NT2/D1 (cell line): ENCODE results near the gene VIM.

Experiments
- DNase-seq: peaks from one replicate; pipeline ENCODE4 v3.0.0-alpha.2; 2011; ENCODE audit warnings: low read depth, low spot score
- H3K27me3 ChIP-seq: 2 replicates; pipeline ENCODE4 v1.6.0; 2011; ENCODE audit warnings: mild to moderate bottlenecking; ENCODE audit not compliant: insufficient read length, insufficient read depth
- H3K36me3 ChIP-seq: 2 replicates; pipeline ENCODE4 v1.6.1; 2011; ENCODE audit warnings: mild to moderate bottlenecking, low read length, mixed read lengths; ENCODE audit not compliant: insufficient read depth, insufficient read length
- H3K4me1 ChIP-seq: 2 replicates; pipeline ENCODE4 v1.5.1; 2011; ENCODE audit not compliant: insufficient read depth, insufficient read length
- H3K4me3 ChIP-seq: 2 replicates; pipeline ENCODE4 v1.5.1; 2011; ENCODE audit warnings: low read depth; ENCODE audit not compliant: insufficient read length
- H3K9ac ChIP-seq: 2 replicates; pipeline ENCODE4 v1.6.0; 2011; ENCODE audit warnings: low read depth; ENCODE audit not compliant: insufficient read length
- H3K9me3 ChIP-seq: 2 replicates; pipeline ENCODE4 v1.5.1; 2011; ENCODE audit warnings: mild to moderate bottlenecking, low read length; ENCODE audit not compliant: insufficient read depth
- SUZ12 ChIP-seq: IDR thresholded peaks from 2 replicates; pipeline ENCODE4 v1.6.1; 2011; ENCODE audit not compliant: insufficient read length, insufficient read depth; ENCODE audit errors: extremely low read depth
- YY1 ChIP-seq: IDR thresholded peaks from 2 replicates; pipeline ENCODE4 v1.6.1; 2011; ENCODE audit not compliant: insufficient read length, insufficient read depth
- ZNF274 ChIP-seq: IDR thresholded peaks from 2 replicates; pipeline ENCODE4 v1.6.1; 2011; ENCODE audit warnings: mild to moderate bottlenecking, low read depth, low read length

VIM gene

GRCh38 chr10:17190602-17191001, 37.4 kb upstream of the VIM start:
- H3K36me3 ChIP-seq: no peaks in the 10 kb centered on the region
- no peaks in the 10 kb centered on the region for H3K4me1 ChIP-seq
- no peak overlapping the region for H3K4me3 ChIP-seq
- DNase-seq: no peak
- no peaks in the 10 kb centered on the region for H3K9me3 ChIP-seq
- no peak overlapping the region for H3K9ac ChIP-seq
- TF ChIP-seq SUZ12: no peak
- no peak for TF ChIP-seq YY1
- no peak for TF ChIP-seq ZNF274
- no peaks in the 10 kb centered on the region for H3K27me3 ChIP-seq

- Histone ChIP-seq H3K4me1 (no peaks in the 10 kb centered on the region), H3K9ac (no peak overlapping the region), H3K36me3 (no peaks in the 10 kb centered on the region), H3K9me3 (no peaks in the 10 kb centered on the region), H3K4me3 (no peak overlapping the region), H3K27me3 (no peaks in the 10 kb centered on the region)
- DNase-seq: no peak
- TF ChIP-seq ZNF274 (no peak), YY1 (no peak), SUZ12 (no peak)
Observed at GRCh38 chr10:17195083-17195482, 33.0 kb upstream of the VIM start.

GRCh38 chr10:17196045-17196444, 32.0 kb upstream of the VIM start:
- DNase-seq: no peak
- H3K4me1 ChIP-seq: no peaks in the 10 kb centered on the region
- TF ChIP-seq ZNF274 (no peak), SUZ12 (no peak), YY1 (no peak)
- no peak overlapping the region for H3K9ac ChIP-seq
- no peak overlapping the region for H3K4me3 ChIP-seq
- H3K36me3 ChIP-seq: no peaks in the 10 kb centered on the region
- no peaks in the 10 kb centered on the region for H3K9me3 ChIP-seq
- H3K27me3 ChIP-seq: no peaks in the 10 kb centered on the region

GRCh38 chr10:17196573-17196972, 31.5 kb upstream of the VIM start:
- TF ChIP-seq YY1 (no peak), SUZ12 (no peak), ZNF274 (no peak)
- no peaks in the 10 kb centered on the region for H3K36me3 ChIP-seq
- no peaks in the 10 kb centered on the region for H3K9me3 ChIP-seq
- H3K4me3 ChIP-seq: no peak overlapping the region
- DNase-seq: no peak
- H3K9ac ChIP-seq: no peak overlapping the region
- H3K4me1 ChIP-seq: no peaks in the 10 kb centered on the region
- no peaks in the 10 kb centered on the region for H3K27me3 ChIP-seq

GRCh38 chr10:17199351-17199804, 28.7 kb upstream of the VIM start:
- TF ChIP-seq YY1: no peak
- no peak for TF ChIP-seq SUZ12
- no peak for TF ChIP-seq ZNF274
- H3K27me3 ChIP-seq: no peaks in the 10 kb centered on the region
- no peaks in the 10 kb centered on the region for H3K36me3 ChIP-seq
- no peak for DNase-seq
- H3K4me1 ChIP-seq: no peaks in the 10 kb centered on the region
- peak overlapping the region; percentile 2 for H3K4me3 ChIP-seq
- H3K9me3 ChIP-seq: no peaks in the 10 kb centered on the region
- H3K9ac ChIP-seq: peak overlapping the region; percentile 26

- H3K4me1 ChIP-seq: no peaks in the 10 kb centered on the region
- no peaks in the 10 kb centered on the region for H3K9me3 ChIP-seq
- no peaks in the 10 kb centered on the region for H3K27me3 ChIP-seq
- peak overlapping the region; percentile 74 for H3K4me3 ChIP-seq
- H3K36me3 ChIP-seq: no peaks in the 10 kb centered on the region
- peak overlapping the region; percentile 86 for H3K9ac ChIP-seq
- DNase-seq: no peak
- TF ChIP-seq YY1: no peak
- TF ChIP-seq ZNF274: no peak
- no peak for TF ChIP-seq SUZ12
Observed at GRCh38 chr10:17200001-17200911, 27.8 kb upstream of the VIM start.

GRCh38 chr10:17200912-17201793, 26.9 kb upstream of the VIM start, which contains the start of gene TRDMT1:
TRDMT1 (minus strand) TSS chr10:17201672; CDS start chr10:17201634, 38 bp downstream.
- H3K36me3 ChIP-seq: no peaks in the 10 kb centered on the region

More at GRCh38 chr10:17200912-17201793, 26.9 kb upstream of the VIM start, which contains the start of gene TRDMT1:
- H3K9ac ChIP-seq: peak within 1 kb of the TSS; percentile 86
- no peaks in the 10 kb centered on the region for H3K27me3 ChIP-seq
- TF ChIP-seq YY1: peak; percentile 8
- TF ChIP-seq ZNF274: no peak
- TF ChIP-seq SUZ12: no peak
- peak within 1 kb of the TSS; percentile 74 for H3K4me3 ChIP-seq
- DNase-seq: peak; percentile 71
- H3K4me1 ChIP-seq: no peaks in the 10 kb centered on the region
- H3K9me3 ChIP-seq: no peaks in the 10 kb centered on the region
